K562 (cell line): Measurements from ENCODE around the gene MPIG6B. TPM values are rescaled to one million over a fixed set of nuclear protein-coding genes. Genes with fewer than 3 reads are reported as not detected.

Experiments used
- ARID3B ChIP-seq: fragments of 250-450 bp; sonication (Bioruptor Pico); IDR thresholded peaks from 2 replicates; pipeline ENCODE4 v1.4.0; 2020; ENCODE audit warnings: borderline replicate concordance
- CTCFL ChIP-seq: IDR thresholded peaks from 2 replicates; pipeline ENCODE4 v1.6.1; 2011; ENCODE audit warnings: borderline replicate concordance, low read depth, mild to moderate bottlenecking, moderate library complexity, low read length; ENCODE audit not compliant: insufficient read depth, poor library complexity, severe bottlenecking
- EGR1 ChIP-seq: fragments of 450-650 bp; conservative IDR thresholded peaks from 2 replicates; pipeline ENCODE4 v1.6.1; 2017; ENCODE audit warnings: mild to moderate bottlenecking
- HNRNPL ChIP-seq: fragments of 200-400 bp; formaldehyde crosslinking; IDR thresholded peaks from 2 replicates; pipeline ENCODE4 v1.6.1; 2017; ENCODE audit warnings: low read depth, mild to moderate bottlenecking, low read length
- KHSRP ChIP-seq: fragments of 450-650 bp; IDR thresholded peaks from 2 replicates; pipeline ENCODE4 v1.6.1; 2017
- KLF10 ChIP-seq: fragments of 250-450 bp; sonication (Bioruptor Pico); IDR thresholded peaks from 2 replicates; pipeline ENCODE4 v1.6.1; 2021; ENCODE audit warnings: matching md5 sums
- NONO ChIP-seq, 2 experiments: fragments of 200-400 bp in 1 of 2; fragments of 450-650 bp in 1 of 2; formaldehyde crosslinking in 1 of 2; IDR thresholded peaks; 2 replicates each; pipeline ENCODE4 v1.6.1; 2017; ENCODE audit warnings: low read depth in 2 of 2, mild to moderate bottlenecking in 2 of 2, moderate library complexity in 2 of 2, low read length in 1 of 2
- NR3C1 ChIP-seq: sonication (generic); formaldehyde crosslinking; IDR thresholded peaks from 2 replicates; pipeline ENCODE4 v1.8.1; 2022; ENCODE audit warnings: missing genetic modification reagents
- RBM15 ChIP-seq: fragments of 200-400 bp; formaldehyde crosslinking; IDR thresholded peaks from 2 replicates; pipeline ENCODE4 v1.6.1; 2018; ENCODE audit warnings: mild to moderate bottlenecking, low read length, moderate library complexity; ENCODE audit not compliant: insufficient read depth
- REST ChIP-seq, 2 experiments: fragments of 450-650 bp; formaldehyde crosslinking in 1 of 2; IDR thresholded peaks; 2 replicates each; pipeline versions ENCODE4 v1.4.0 to v1.6.1; 2014 to 2020; ENCODE audit warnings: mild to moderate bottlenecking in 2 of 2, borderline replicate concordance in 1 of 2, low read depth in 1 of 2
- ZBTB1 ChIP-seq: sonication (generic); formaldehyde crosslinking; IDR thresholded peaks from 2 replicates; pipeline ENCODE4 v1.8.1; 2023; ENCODE audit warnings: missing genetic modification reagents, low read depth, mild to moderate bottlenecking, borderline replicate concordance
- ZBTB9 ChIP-seq: fragments of 450-650 bp; formaldehyde crosslinking; IDR thresholded peaks from 2 replicates; pipeline ENCODE4 v1.4.0; 2020; ENCODE audit warnings: mild to moderate bottlenecking, moderate library complexity
- polyA plus RNA-seq, 8 experiments: library from polyadenylated mRNA; depleted of rRNA in 4 of 8; stranded (reverse) in 5 of 8; unstranded in 3 of 8; fragments of >200 nt; fragmentation: Nextera tagmentation in 2 of 8; fragmentation: Illumina TruSeq in 1 of 8; extraction: Ambion mirVana in 2 of 8; extraction: Trizol in 1 of 8; gene quantifications; 2 replicates each; pipeline versions ENCODE4 v1.2.1 to v1.2.3, GENCODE V29; 2011 to 2014; ENCODE audit warnings: inconsistent platforms in 1 of 8, missing spikeins in 1 of 8
- total RNA-seq, 7 experiments: library from RNA; depleted of rRNA in 6 of 7; stranded (reverse); fragments of >200 nt in 6 of 7; fragmentation: Illumina TruSeq in 2 of 7; extraction: Trizol in 2 of 7; gene quantifications; 2 replicates each; pipeline versions ENCODE4 v1.2.1 to v1.2.3, GENCODE V29; 2011 to 2021; ENCODE audit warnings: low replicate concordance in 1 of 7

MPIG6B gene
- total and polyA plus RNA-seq, 9 of the 15 experiments (the other 6 are each of a cell fraction or from before 2014, with no cell fraction given) = 0.11 to 1.2 (median 0.28) TPM; not detected in 1

- TF ChIP-seq HNRNPL (no peak), ARID3B (CRISPR knock-in tag) (0 out of 2 replicates have a peak, but pooled peaks have one; percentile 11), KHSRP (no peak), KLF10 (CRISPR knock-in tag) (0 out of 2 replicates have a peak, but pooled peaks have one; percentile 35), NR3C1 (peak; percentile 57), CTCFL (peak; percentile 86), ZBTB1 (CRISPR knock-in tag) (no peak), NONO (IDR thresholded peaks at IDR 0.05; ENCODE audit: low read depth in 2 of 2, low read length in 1 of 2) (peak in 1 of 2 experiments; percentile 27; a peak in 1 of 4 replicates), RBM15 (no peak), REST (IDR thresholded peaks at IDR 0.05; ENCODE audit: borderline replicate concordance) (0 out of 2 replicates have a peak, but pooled peaks have one; percentile 26), REST (CRISPR knock-in tag; IDR thresholded peaks at IDR 0.05; ENCODE audit: low read depth) (no peak; the same call in 1 of the 2 replicates), EGR1 (no peak), ZBTB9 (CRISPR knock-in tag) (0 out of 2 replicates have a peak, but pooled peaks have one; percentile 11)
These were observed 33.7 kb upstream of the MPIG6B start (continued) for GRCh38 chr6:31689249-31690110.
